ENCODE data around the gene LDLRAD2.

GRCh38 chr1:21860971-21861370, 48.9 kb downstream of the LDLRAD2 start:
- TF ChIP-seq ZNF507 (tag; conservative IDR thresholded peaks at IDR 0.05), result no peak
- TF ChIP-seq NFIC (IDR thresholded peaks at IDR 0.05), result no peak
- TF ChIP-seq EGR1 (conservative IDR thresholded peaks at IDR 0.05), result no peak
- no peak for TF ChIP-seq POLR2A (conservative IDR thresholded peaks at IDR 0.05)

Data from K562 (cell line).